Adrenal gland (tissue), 12 donors: Measurements from ENCODE around the gene AMZ1. TPM values are rescaled to one million over a fixed set of nuclear protein-coding genes. Genes with fewer than 3 reads are reported as not detected.

Source experiments
- DNase-seq, 7 donors: peaks; one replicate each; pipeline ENCODE4 v3.0.0-alpha.2; 2019 to 2020
- H3K27ac ChIP-seq, 5 donors: fragments of 200-600 bp; sonication (generic) in 4 of 5; 1 replicate in 3 of 5; 2 replicates in 2 of 5; pipeline versions ENCODE4 v1.5.1 to v1.8.0; 2016 to 2020; ENCODE audit warnings: mild to moderate bottlenecking in 1 of 5
- H3K27me3 ChIP-seq: fragments of 200-600 bp; 2 replicates; pipeline ENCODE4 v1.8.0; 2021
- H3K36me3 ChIP-seq, 2 donors: fragments of 200-600 bp; replicated peaks in 1 of 2; 1 replicate in 1 of 2; 2 replicates in 1 of 2; pipeline versions ENCODE4 v1.5.1 to v1.8.0; 2018 to 2022
- H3K4me1 ChIP-seq, 2 donors: fragments of 200-600 bp; replicated peaks in 1 of 2; 1 replicate in 1 of 2; 2 replicates in 1 of 2; pipeline versions ENCODE4 v1.5.1 to v1.8.0; 2018 to 2021
- H3K4me3 ChIP-seq, 4 donors: fragments of 200-600 bp; sonication (generic) in 3 of 4; one replicate each; pipeline ENCODE4 v1.5.1; 2016 to 2018
- H3K9me3 ChIP-seq, 3 donors: fragments of 200-600 bp; sonication (generic) in 1 of 3; replicated peaks in 1 of 3; 1 replicate in 2 of 3; 2 replicates in 1 of 3; pipeline versions ENCODE4 v1.5.1 to v1.8.0; 2016 to 2021
- POLR2A ChIP-seq, 2 donors: fragments of 450-650 bp; IDR thresholded peaks; one replicate each; pipeline ENCODE4 v1.6.1; 2017; ENCODE audit warnings: antibody characterized with exemption in 2 of 2, mild to moderate bottlenecking in 2 of 2, moderate library complexity in 1 of 2
- WGBS, 4 donors: extraction: QIAGEN DNeasy Blood & Tissue Kit in 2 of 4; methylation state at CpG; one replicate each; pipeline versions ENCODE4 v1.1.5 to v1.1.7; 2013 to 2017; 5-methylcytosine and 5-hydroxymethylcytosine counted together
- intact Hi-C, 2 donors: fragments of 100-400 bp; cut with DNase I; formaldehyde crosslinking; loops; one replicate each; pipeline versions ENCODE4 v1.14.1 to v1.15.0; 2022 to 2023
- polyA plus RNA-seq, 3 donors: library from polyadenylated mRNA; stranded (reverse); fragments of 200-250 nt in 2 of 3; fragments of 350-450 nt in 1 of 3; fragmentation: Illumina TruSeq in 1 of 3; extraction: RNeasy Lipid Tissue Mini Kit (QIAGEN cat#74804) in 1 of 3; gene quantifications; one replicate each; pipeline ENCODE4 v1.2.3, GENCODE V29; 2013 to 2014
- total RNA-seq, 9 donors: library from RNA; depleted of rRNA in 4 of 9; stranded (reverse); fragments of >200 nt in 4 of 9; fragments of 120-200 nt in 1 of 9; fragmentation: NEBNext Ultra II Directional in 1 of 9; extraction: Animal tissue kit (Norgen Biotek cat#: 25700) in 1 of 9; gene quantifications; one replicate each; pipeline versions ENCODE4 v1.1.0 to v1.2.4, GENCODE V29; 2013 to 2023
- TF ChIP-seq, protein P1 (sequence below), 6 experiments: fragments of 450-650 bp in 4 of 6; fragments of 200-600 bp in 2 of 6; sonication (generic) in 1 of 6; IDR thresholded peaks; 1 replicate in 5 of 6; 2 replicates in 1 of 6; pipeline versions ENCODE4 v1.5.1 to v1.8.0; 2016 to 2021; ENCODE audit warnings: antibody characterized with exemption in 6 of 6, mild to moderate bottlenecking in 2 of 6, moderate library complexity in 1 of 6
- donor health status: healthy with polysubstance abuse.
- donor health status: Bipolar disorder and iron deficiency.
- donor health status: DM: yes; HTN: yes; CAD: no.
- donor health status: DM: no; HTN: no; CAD: no.
- donor health status: DM: no; HTN: no; CAD: no.
- donor health status: DM: yes; HTN: yes; CAD: no.

AMZ1 gene
- total and polyA plus RNA-seq, 12 donors, result 0.06 to 0.36 (median 0.11) TPM; not detected in 6

DNA sequence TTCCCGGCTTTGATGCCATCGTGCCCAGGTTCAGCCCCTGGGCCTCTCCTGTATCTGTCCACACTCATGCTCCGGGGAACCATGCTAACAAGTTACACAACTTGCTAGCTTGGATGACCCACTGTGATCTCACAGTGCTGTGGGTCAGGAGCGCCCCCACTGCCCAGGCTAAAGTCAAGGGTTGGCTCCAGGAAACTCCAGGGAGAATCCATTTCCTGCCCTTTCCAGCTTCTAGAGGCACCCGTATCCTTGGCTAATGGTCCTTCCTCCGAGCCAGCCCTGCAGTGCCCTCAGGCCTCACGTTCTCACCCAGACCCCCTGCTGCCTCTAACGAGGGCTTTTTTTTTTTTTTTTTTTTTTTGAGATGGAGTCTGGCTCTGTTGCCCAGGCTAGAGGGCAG lies 19.5 kb downstream of the AMZ1 start:
- Histone ChIP-seq H3K27me3 (no peaks in the 10 kb centered on the region), H3K27ac (no peak overlapping the region), H3K36me3 (no peaks in the 10 kb centered on the region), H3K4me3 (no peak overlapping the region), H3K9me3 (no peaks in the 10 kb centered on the region), H3K4me1 (peaks cover 0 to 4% of the 10 kb centered on the region in 2 donors)
- TF ChIP-seq POLR2A (IDR thresholded peaks at IDR 0.05), result no peak
- TF ChIP-seq, protein P1, sequence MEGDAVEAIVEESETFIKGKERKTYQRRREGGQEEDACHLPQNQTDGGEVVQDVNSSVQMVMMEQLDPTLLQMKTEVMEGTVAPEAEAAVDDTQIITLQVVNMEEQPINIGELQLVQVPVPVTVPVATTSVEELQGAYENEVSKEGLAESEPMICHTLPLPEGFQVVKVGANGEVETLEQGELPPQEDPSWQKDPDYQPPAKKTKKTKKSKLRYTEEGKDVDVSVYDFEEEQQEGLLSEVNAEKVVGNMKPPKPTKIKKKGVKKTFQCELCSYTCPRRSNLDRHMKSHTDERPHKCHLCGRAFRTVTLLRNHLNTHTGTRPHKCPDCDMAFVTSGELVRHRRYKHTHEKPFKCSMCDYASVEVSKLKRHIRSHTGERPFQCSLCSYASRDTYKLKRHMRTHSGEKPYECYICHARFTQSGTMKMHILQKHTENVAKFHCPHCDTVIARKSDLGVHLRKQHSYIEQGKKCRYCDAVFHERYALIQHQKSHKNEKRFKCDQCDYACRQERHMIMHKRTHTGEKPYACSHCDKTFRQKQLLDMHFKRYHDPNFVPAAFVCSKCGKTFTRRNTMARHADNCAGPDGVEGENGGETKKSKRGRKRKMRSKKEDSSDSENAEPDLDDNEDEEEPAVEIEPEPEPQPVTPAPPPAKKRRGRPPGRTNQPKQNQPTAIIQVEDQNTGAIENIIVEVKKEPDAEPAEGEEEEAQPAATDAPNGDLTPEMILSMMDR (IDR thresholded peaks at IDR 0.05), result no peak
- no peak for DNase-seq
- intact Hi-C loops, result no loop called here
- 70 to 78% (median 76%) methylated on average over 8 of the region's 8 CpGs for WGBS, 4 donors

DNA sequence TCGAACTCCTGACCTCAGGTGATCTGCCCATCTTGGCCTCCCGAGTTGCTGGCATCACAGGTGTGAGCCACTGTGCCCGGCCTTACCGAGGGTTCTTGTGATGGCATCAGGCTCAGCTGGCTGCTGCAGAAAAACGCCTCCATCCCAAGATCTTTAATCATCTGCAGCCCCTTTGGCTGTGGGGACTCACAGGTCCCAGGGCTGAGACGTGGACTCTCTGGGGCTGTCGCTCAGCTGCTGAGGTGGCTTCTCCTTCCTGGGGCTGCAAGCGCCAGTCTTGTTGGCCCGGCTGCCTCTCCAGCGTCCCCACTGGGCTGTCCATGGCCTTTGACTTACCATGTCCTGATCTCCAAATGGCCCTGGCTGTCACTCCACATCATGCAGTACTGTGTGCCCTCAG lies 20.0 kb downstream of the AMZ1 start:
- 84 to 93% (median 92%) methylated on average over 4 to 10 of the region's 10 CpGs; no CpG with 5 or more reads in 1 of the 4 donors for WGBS, 4 donors
- no peaks in the 10 kb centered on the region for H3K27me3 ChIP-seq
- peaks cover 0 to 4% of the 10 kb centered on the region in 2 donors for H3K4me1 ChIP-seq
- TF ChIP-seq, protein P1 (IDR thresholded peaks at IDR 0.05), result no peak
- TF ChIP-seq POLR2A (IDR thresholded peaks at IDR 0.05), result no peak
- no peak for DNase-seq
- no peaks in the 10 kb centered on the region for H3K9me3 ChIP-seq
- intact Hi-C loops, result no loop called here
- no peak overlapping the region for H3K27ac ChIP-seq
- H3K4me3 ChIP-seq, result no peak overlapping the region
- no peaks in the 10 kb centered on the region for H3K36me3 ChIP-seq

DNA sequence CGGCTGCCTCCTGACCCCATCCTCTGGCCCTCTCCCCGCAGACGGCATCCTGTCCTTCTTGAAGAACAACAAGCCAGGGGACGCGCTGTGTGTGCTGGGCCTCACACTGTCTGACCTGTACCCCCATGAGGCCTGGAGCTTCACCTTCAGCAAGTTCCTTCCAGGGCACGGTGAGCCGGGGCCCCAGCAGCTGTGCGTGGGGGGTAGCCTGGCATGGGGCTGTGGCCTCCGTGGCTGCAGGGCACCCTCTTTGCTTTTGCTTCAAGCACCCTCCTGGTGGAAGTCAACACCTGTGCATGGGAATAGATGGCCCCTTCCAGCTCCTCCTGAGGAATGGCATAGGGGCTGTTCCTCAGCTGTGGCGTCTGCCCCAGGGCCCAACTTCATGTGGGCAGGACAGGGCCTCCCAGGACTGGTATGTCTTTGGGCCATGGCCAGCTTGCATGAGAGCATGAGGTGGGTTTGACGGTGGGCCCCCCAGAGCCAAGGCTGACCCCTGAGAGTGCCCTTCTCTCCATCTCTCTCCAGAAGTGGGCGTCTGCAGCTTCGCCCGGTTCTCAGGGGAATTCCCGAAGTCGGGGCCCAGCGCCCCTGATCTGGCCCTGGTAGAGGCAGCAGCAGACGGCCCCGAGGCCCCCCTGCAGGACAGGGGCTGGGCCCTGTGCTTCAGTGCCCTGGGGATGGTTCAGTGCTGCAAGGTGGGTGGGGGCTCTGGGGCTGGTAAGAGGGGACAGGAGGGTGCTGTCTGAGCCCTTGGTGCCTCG lies 20.7 kb downstream of the AMZ1 start:
- DNase-seq, result no peak
- Histone ChIP-seq H3K9me3 (no peaks in the 10 kb centered on the region), H3K27me3 (no peaks in the 10 kb centered on the region), H3K27ac (no peak overlapping the region), H3K4me3 (no peak overlapping the region), H3K4me1 (peaks cover 0 to 4% of the 10 kb centered on the region in 2 donors), H3K36me3 (no peaks in the 10 kb centered on the region)
- 68 to 94% (median 88%) methylated on average over 4 to 20 of the region's 20 CpGs for WGBS, 4 donors
- intact Hi-C loops, result no loop called here
- TF ChIP-seq, protein P1 (IDR thresholded peaks at IDR 0.05), result no peak
- no peak for TF ChIP-seq POLR2A (IDR thresholded peaks at IDR 0.05)

DNA sequence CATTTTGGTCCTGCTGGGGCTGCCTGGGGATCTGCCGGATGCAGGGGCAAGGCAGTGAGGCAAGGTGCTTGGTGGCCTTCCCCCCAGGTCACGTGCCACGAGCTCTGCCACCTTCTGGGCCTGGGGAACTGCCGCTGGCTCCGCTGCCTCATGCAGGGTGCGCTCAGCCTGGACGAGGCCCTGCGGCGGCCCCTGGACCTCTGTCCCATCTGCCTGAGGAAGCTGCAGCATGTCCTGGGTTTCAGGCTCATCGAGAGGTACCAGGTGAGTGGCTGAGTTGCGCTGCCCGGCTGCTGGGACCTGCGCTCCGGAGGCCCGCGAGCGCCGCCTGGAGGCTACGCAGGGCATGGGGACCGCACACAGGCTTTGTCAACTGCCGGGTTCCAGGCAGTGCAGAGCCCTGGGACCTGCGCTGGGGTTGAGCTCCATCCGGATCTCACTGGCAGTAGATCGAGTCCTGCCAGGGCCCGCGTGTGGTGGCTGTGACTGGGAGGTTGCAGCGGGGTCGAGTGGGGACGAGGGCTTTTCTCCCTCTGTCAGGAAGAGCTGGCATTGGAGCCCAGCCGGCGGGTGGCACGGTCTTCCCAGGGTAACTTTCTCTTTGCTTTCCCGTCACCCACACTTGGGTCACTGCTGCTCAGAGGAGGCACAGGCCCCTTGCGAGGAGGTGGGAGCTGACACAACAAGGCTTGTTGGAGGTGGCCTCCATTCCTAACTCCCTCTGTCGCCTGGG lies 21.7 kb downstream of the AMZ1 start:
- intact Hi-C loops, result loop anchor here in 1 of 2 donors (10.0 kb wide), 1 partner anchor 135 kb away; the partner anchor contains the start of gene GNA12

More for the DNA sequence above, 21.7 kb downstream of the AMZ1 start:
- Histone ChIP-seq H3K27ac (no peak overlapping the region), H3K4me1 (peaks cover 0 to 4% of the 10 kb centered on the region in 2 donors), H3K9me3 (no peaks in the 10 kb centered on the region), H3K36me3 (no peaks in the 10 kb centered on the region), H3K4me3 (no peak overlapping the region), H3K27me3 (no peaks in the 10 kb centered on the region)
- TF ChIP-seq POLR2A (IDR thresholded peaks at IDR 0.05), result no peak
- TF ChIP-seq, protein P1 (IDR thresholded peaks at IDR 0.05), result peak; percentile 69 to 90 (median 80)
- peak; percentile 55 to 82 (median 74) for DNase-seq
- WGBS, 4 donors, result 27 to 100% (median 38%) methylated on average over 1 to 35 of the region's 35 CpGs
